Stimulated activated naive B cell treated with anti-CD40 and anti-IgM and Interleukin-4, amounts not matched to agents 10 μg/mL and 1 μg/mL and 100 μg/mL, for 72 hours (primary cell): ENCODE measurements around the gene FAM131A.

Source experiments
- ATAC-seq, 2 donors: fragments of 150-1000 bp; cut with Tn5 transposase; replicated peaks; 2 replicates each; pipeline ENCODE4 v1.10.0; 2021; ENCODE audit warnings: moderate library complexity in 1 of 2
- DNase-seq: peaks from one replicate; pipeline ENCODE4 v3.0.0; 2021
- H3K27ac Mint-ChIP-seq: one replicate; pipeline ENCODE4 v1.8.0; 2022; ENCODE audit warnings: mild to moderate bottlenecking, mixed read lengths
- H3K27me3 Mint-ChIP-seq, 2 donors: one replicate each; pipeline ENCODE4 v1.8.0; 2022; ENCODE audit warnings: mixed read lengths in 2 of 2
- H3K36me3 Mint-ChIP-seq, 2 donors: one replicate each; pipeline ENCODE4 v1.8.0; 2022; ENCODE audit warnings: mixed read lengths in 2 of 2, mild to moderate bottlenecking in 1 of 2
- H3K4me1 Mint-ChIP-seq, 2 donors: one replicate each; pipeline ENCODE4 v1.8.0; 2022; ENCODE audit warnings: mixed read lengths in 2 of 2, mild to moderate bottlenecking in 1 of 2
- H3K4me3 Mint-ChIP-seq, 2 donors: one replicate each; pipeline ENCODE4 v1.8.0; 2022; ENCODE audit warnings: mild to moderate bottlenecking in 2 of 2, mixed read lengths in 2 of 2, moderate library complexity in 1 of 2
- H3K9me3 Mint-ChIP-seq, 2 donors: one replicate each; pipeline ENCODE4 v1.8.0; 2022; ENCODE audit warnings: mixed read lengths in 2 of 2, mild to moderate bottlenecking in 1 of 2

The FAM131A gene

GRCh38 chr3:184362668-184363546, 25.5 kb downstream of the FAM131A start:
- H3K27me3 Mint-ChIP-seq, result peaks cover 5 to 7% of the 10 kb centered on the region in 2 donors
- DNase-seq (peak; percentile 96), ATAC-seq (peak; percentile 89 to 91)
- H3K4me1 Mint-ChIP-seq, result peaks cover 16 to 34% of the 10 kb centered on the region in 2 donors
- peaks cover 26 to 35% of the 10 kb centered on the region in 2 donors for H3K36me3 Mint-ChIP-seq
- peak overlapping the region; percentile 95 for H3K27ac Mint-ChIP-seq
- H3K4me3 Mint-ChIP-seq, result peak overlapping the region; percentile 87 to 96
- H3K9me3 Mint-ChIP-seq, result no peaks in the 10 kb centered on the region

DNA sequence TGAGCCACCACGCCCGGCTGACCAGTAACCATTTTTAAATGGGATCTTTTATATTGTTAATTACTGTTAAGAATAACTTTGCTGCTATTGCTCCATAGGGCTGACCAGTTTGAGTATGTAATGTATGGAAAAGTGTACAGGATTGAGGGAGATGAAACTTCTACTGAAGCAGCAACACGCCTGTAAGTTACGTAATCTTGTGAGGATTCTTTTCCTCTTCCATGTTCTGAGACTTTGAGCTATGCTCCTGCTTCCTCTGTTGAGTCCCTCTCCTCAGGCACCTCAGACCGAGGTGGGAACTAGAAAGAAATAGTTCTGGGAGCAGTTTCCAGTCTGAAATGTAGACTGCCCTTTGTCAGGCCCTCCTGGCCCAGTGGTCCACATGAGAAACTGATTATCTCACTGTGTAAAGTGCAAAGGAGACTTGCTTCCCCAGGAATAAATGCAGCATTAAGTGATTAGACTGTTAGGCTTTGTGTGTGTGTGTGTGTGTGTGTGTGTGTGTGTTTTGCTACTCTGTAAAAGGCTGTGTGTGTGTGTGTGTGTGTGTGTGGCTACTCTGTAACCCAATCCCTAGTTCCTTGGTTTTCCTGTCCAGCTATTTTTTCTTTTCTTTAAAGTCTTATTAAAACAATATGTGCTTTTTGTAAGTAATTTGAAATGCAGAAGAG, 29.4 kb downstream of the FAM131A start:
- DNase-seq, result no peak
- Mint-ChIP-seq H3K36me3 (peaks cover 35 to 52% of the 10 kb centered on the region in 2 donors), H3K9me3 (no peaks in the 10 kb centered on the region), H3K27ac (no peak overlapping the region), H3K4me1 (peaks cover 17 to 28% of the 10 kb centered on the region in 2 donors), H3K27me3 (no peaks in the 10 kb centered on the region), H3K4me3 (no peak overlapping the region)
- no peak for ATAC-seq

DNA sequence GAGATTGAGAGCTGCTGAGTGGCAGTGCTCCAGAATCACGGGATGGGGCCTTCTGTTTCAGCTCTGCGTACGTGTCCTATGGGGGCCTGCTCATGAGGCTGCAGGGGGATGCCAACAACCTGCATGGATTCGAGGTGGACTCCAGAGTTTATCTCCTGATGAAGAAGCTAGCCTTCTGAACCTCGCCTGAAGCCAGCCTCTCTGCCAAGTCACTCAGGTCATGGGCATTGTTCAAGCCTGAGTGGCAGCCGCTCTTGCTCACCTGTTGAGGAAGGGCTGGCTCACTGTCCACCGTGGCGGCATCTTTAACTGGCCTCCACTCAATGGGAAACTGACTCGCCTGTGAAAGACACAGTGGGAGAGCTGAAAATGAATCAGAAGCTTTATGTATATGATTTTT, 30.7 kb downstream of the FAM131A start:
- no peak overlapping the region for H3K27ac Mint-ChIP-seq
- H3K9me3 Mint-ChIP-seq, result no peaks in the 10 kb centered on the region
- DNase-seq (no peak), ATAC-seq (no peak)
- H3K27me3 Mint-ChIP-seq, result no peaks in the 10 kb centered on the region
- peaks cover 35 to 49% of the 10 kb centered on the region in 2 donors for H3K36me3 Mint-ChIP-seq
- peaks cover 14 to 29% of the 10 kb centered on the region in 2 donors for H3K4me1 Mint-ChIP-seq
- H3K4me3 Mint-ChIP-seq, result no peak overlapping the region

DNA sequence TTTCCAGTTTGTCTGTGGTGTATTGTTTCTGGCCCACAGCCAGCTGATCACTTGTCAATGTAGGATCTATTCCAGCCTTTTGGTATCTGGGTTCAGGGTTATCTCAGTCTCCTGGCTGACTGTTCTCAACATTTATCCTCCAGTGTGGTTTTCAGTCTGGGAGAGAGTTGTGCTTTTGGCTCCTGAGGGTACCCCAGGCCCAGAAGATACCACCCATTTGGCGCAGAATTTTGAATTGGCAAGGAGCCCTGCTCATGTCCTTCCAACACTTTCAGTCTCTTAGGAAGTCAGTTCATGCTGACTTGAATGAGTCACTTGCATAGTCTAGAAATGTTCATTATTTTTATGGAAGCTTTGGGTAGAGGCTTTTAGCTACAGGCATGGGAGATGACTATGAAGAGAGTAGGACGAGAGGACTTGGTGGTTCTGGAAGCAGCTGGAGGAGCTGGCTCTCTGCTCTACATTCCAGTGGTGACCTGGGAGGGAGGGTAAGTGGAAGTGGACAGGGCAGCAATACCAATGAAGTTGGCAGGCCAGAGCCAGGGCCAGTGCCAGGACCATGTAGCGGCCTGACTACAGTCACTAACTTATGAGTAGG, 31.3 kb downstream of the FAM131A start:
- H3K27ac Mint-ChIP-seq, result no peak overlapping the region
- H3K27me3 Mint-ChIP-seq, result no peaks in the 10 kb centered on the region
- peaks cover 35 to 49% of the 10 kb centered on the region in 2 donors for H3K36me3 Mint-ChIP-seq
- H3K4me3 Mint-ChIP-seq, result no peak overlapping the region
- H3K4me1 Mint-ChIP-seq, result peaks cover 11 to 29% of the 10 kb centered on the region in 2 donors
- no peaks in the 10 kb centered on the region for H3K9me3 Mint-ChIP-seq
- no peak for DNase-seq
- ATAC-seq, result no peak

GRCh38 chr3:184371570-184372018, 34.2 kb downstream of the FAM131A start:
- H3K27ac Mint-ChIP-seq, result no peak overlapping the region
- H3K27me3 Mint-ChIP-seq, result peaks cover 6 to 15% of the 10 kb centered on the region in 2 donors
- H3K4me3 Mint-ChIP-seq, result no peak overlapping the region
- peaks cover 21 to 34% of the 10 kb centered on the region in 2 donors for H3K36me3 Mint-ChIP-seq
- H3K4me1 Mint-ChIP-seq, result peaks cover 4 to 13% of the 10 kb centered on the region in 2 donors
- H3K9me3 Mint-ChIP-seq, result no peaks in the 10 kb centered on the region
- ATAC-seq (peak; percentile 97), DNase-seq (peak; percentile 57)

GRCh38 chr3:184372296-184372821, 35.0 kb downstream of the FAM131A start:
- DNase-seq, result no peak
- Mint-ChIP-seq H3K9me3 (no peaks in the 10 kb centered on the region), H3K27ac (peak overlapping the region; percentile 26), H3K36me3 (peaks cover 15 to 26% of the 10 kb centered on the region in 2 donors), H3K27me3 (peaks cover 12 to 23% of the 10 kb centered on the region in 2 donors), H3K4me1 (peaks cover 4 to 7% of the 10 kb centered on the region in 2 donors), H3K4me3 (no peak overlapping the region)
- no peak for ATAC-seq

DNA sequence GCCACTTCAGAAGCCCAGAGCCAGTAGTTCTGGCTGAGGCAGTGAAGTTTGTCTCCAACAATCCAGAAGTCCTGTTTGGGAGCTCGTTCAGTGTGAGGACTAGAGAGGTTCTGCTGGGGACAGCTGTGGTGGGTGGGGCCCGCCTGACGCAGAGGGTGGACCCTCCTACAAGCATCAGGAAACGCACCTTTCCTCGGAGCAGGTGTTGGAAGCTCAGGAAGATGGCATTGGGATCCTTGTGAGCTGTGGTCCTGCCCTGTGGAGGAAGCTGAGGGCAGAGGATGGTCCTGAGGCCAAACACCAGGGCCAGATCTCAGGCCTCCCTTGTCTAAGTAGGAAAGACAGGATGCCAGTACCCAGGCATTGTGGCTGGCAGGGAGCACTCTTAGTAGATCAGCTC, 35.5 kb downstream of the FAM131A start:
- Mint-ChIP-seq H3K9me3 (no peaks in the 10 kb centered on the region), H3K27me3 (peaks cover 18 to 28% of the 10 kb centered on the region in 2 donors), H3K4me3 (no peak overlapping the region), H3K36me3 (peaks cover 13 to 20% of the 10 kb centered on the region in 2 donors), H3K27ac (no peak overlapping the region), H3K4me1 (peaks cover 4 to 7% of the 10 kb centered on the region in 2 donors)
- ATAC-seq, result no peak
- no peak for DNase-seq

DNA sequence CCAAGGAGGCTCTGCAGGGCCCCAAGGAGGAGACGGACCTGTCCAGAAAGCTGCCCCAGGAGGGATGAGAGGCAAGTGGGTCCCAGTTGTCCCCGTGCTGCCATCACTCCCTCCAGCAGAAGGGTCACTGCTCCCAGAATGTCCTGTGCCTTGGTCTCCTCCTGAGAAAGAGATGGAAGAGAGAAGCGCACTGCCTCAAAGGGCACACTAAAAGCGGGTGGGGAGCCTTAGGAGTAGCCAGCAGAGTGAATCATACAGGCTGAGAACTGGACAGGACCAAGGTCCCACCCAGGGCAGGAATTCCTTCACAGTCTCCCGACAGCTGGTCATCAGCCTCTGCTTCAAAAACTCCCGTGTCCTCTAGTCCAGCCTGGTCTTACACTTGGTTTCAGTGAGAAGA, 36.0 kb downstream of the FAM131A start:
- H3K36me3 Mint-ChIP-seq, result peaks cover 9 to 17% of the 10 kb centered on the region in 2 donors
- H3K4me3 Mint-ChIP-seq, result no peak overlapping the region
- no peak for ATAC-seq
- DNase-seq, result no peak
- H3K27me3 Mint-ChIP-seq, result peaks cover 23 to 33% of the 10 kb centered on the region in 2 donors
- H3K9me3 Mint-ChIP-seq, result no peaks in the 10 kb centered on the region
- no peak overlapping the region for H3K27ac Mint-ChIP-seq
- peaks cover 4 to 7% of the 10 kb centered on the region in 2 donors for H3K4me1 Mint-ChIP-seq

- Mint-ChIP-seq H3K4me3 (no peak overlapping the region), H3K36me3 (no peaks in the 10 kb centered on the region), H3K27me3 (peaks cover 38 to 50% of the 10 kb centered on the region in 2 donors), H3K9me3 (no peaks in the 10 kb centered on the region), H3K4me1 (peaks cover 10 to 11% of the 10 kb centered on the region in 2 donors), H3K27ac (no peak overlapping the region)
- no peak for ATAC-seq
- no peak for DNase-seq
Observed at GRCh38 chr3:184375747-184376461, 38.5 kb downstream of the FAM131A start.

- Mint-ChIP-seq H3K27me3 (peaks cover 51 to 65% of the 10 kb centered on the region in 2 donors), H3K36me3 (no peaks in the 10 kb centered on the region), H3K4me1 (peaks cover 13 to 18% of the 10 kb centered on the region in 2 donors), H3K9me3 (no peaks in the 10 kb centered on the region), H3K4me3 (no peak overlapping the region), H3K27ac (no peak overlapping the region)
- no peak for DNase-seq
- ATAC-seq, result no peak
Observed at GRCh38 chr3:184377374-184377773, 40.0 kb downstream of the FAM131A start.

GRCh38 chr3:184377882-184378445, 40.6 kb downstream of the FAM131A start, which contains the start of gene THPO:
TSS of gene THPO (minus strand) at chr3:184378207. CDS start at chr3:184376259, 1,948 bp downstream.
- Mint-ChIP-seq H3K27ac (no peak within 1 kb of the TSS), H3K36me3 (no peaks in the 10 kb centered on the region), H3K27me3 (peaks cover 57 to 71% of the 10 kb centered on the region in 2 donors), H3K4me3 (peak within 1 kb of the TSS; percentile 63 to 70), H3K9me3 (no peaks in the 10 kb centered on the region), H3K4me1 (peaks cover 13 to 19% of the 10 kb centered on the region in 2 donors)
- DNase-seq, result no peak
- ATAC-seq, result no peak

GRCh38 chr3:184378651-184379357, 41.4 kb downstream of the FAM131A start:
- no peak for DNase-seq
- H3K36me3 Mint-ChIP-seq, result no peaks in the 10 kb centered on the region
- peak overlapping the region; percentile 63 to 70 for H3K4me3 Mint-ChIP-seq
- ATAC-seq, result no peak
- peaks cover 13 to 19% of the 10 kb centered on the region in 2 donors for H3K4me1 Mint-ChIP-seq
- peaks cover 62 to 79% of the 10 kb centered on the region in 2 donors for H3K27me3 Mint-ChIP-seq
- no peak overlapping the region for H3K27ac Mint-ChIP-seq
- no peaks in the 10 kb centered on the region for H3K9me3 Mint-ChIP-seq
